K562 treated with DMSO at 1 percent for 12 hours (cell line): ENCODE measurements around the gene SYDE1. TPM values are rescaled to one million over a fixed set of nuclear protein-coding genes. Genes with fewer than 3 reads are reported as not detected.

ENCODE experiments used
- total RNA-seq: library from RNA; unstranded; fragments of 300-600 nt; gene quantifications from 2 replicates; pipeline ENCODE4 v1.2.3, GENCODE V29; 2022; ENCODE audit not compliant: insufficient read depth

Gene SYDE1
- not detected in 2 replicates for total RNA-seq

GRCh38 chr19:15107061-15108010 lies at the start of gene SYDE1:
Gene SYDE1, plus strand, starts transcription at chr19:15107401. Its CDS starts 33 bp downstream, at chr19:15107434.

GRCh38 chr19:15081911-15082310 lies 25.3 kb upstream of the SYDE1 start, which contains the start of gene OR1I1:
Gene OR1I1, plus strand, starts transcription at chr19:15082211. Its CDS starts 4,855 bp downstream, at chr19:15087066.

Other genes starting within 250 kb of the SYDE1 start
- gene OR7A17, start 221.3 kb upstream of the SYDE1 start, total RNA-seq: not detected in 2 replicates
- not detected in 2 replicates for gene OR7C2, start 165.9 kb upstream of the SYDE1 start, total RNA-seq
- not detected in 2 replicates for gene SLC1A6, start 127.5 kb upstream of the SYDE1 start, total RNA-seq
- 0.25 TPM in 1 of 2 replicates, not detected in the other for gene CASP14, start 57.9 kb upstream of the SYDE1 start, total RNA-seq
- not detected in 2 replicates for gene OR1I1, start 25.2 kb upstream of the SYDE1 start, total RNA-seq
- 0.15 TPM in 1 of 2 replicates, not detected in the other for gene NOTCH3, start 93.6 kb downstream of the SYDE1 start, total RNA-seq
- not detected in 2 replicates for gene EPHX3, start 125.0 kb downstream of the SYDE1 start, total RNA-seq
- gene BRD4, start 225.1 kb downstream of the SYDE1 start, total RNA-seq: 23.0 and 66.1 TPM in 2 replicates